GM19324 (cell line): ENCODE data around the gene FAM3B.

Experiments used
- ATAC-seq: cut with Tn5 transposase; IDR thresholded peaks from one replicate; pipeline ENCODE4 v1.9.1; 2021; ENCODE audit warnings: mild to moderate bottlenecking, moderate library complexity; ENCODE audit not compliant: unreplicated experiment, low FRiP score

FAM3B gene

DNA sequence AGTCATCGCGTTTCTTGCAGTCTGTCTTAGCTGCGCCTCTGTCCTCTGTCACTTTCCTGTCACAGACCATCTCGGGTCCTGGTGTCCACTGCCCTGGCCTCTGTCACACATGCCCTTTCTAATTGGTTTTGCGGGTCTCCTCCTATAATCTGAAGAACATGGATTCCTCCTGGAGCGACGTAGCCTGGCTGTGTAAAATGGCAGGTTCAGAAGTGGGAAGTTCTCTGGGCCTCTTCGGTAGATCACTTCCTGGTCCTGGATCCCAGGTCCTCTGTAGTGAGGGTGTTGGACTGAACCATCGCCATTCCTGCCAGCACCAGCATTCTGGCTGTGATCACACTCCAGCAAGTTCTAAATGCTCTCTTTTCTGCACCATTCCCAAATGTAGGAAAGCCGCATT lies 857 bp downstream of the FAM3B start:
- ATAC-seq, result no peak

DNA sequence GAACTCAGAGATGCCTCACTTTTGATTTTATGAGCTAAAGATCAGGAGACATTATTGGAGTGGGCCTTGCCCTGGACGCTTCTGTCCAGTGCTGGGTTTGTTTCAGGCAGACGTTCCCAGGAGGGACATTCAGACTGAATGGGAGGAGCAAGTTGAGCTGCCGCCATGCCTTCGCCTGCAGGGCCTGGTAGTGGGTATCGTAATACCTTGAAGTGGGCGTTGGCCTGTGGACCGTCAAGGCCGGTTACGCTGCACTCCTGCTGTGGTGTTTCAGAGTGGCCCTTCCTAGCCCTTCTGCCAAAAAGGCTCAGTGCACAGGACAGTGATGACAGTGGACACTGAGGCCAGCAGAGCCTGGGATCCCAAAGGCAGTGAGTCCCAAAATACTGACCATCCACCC lies 1.6 kb downstream of the FAM3B start:
- ATAC-seq, result no peak

DNA sequence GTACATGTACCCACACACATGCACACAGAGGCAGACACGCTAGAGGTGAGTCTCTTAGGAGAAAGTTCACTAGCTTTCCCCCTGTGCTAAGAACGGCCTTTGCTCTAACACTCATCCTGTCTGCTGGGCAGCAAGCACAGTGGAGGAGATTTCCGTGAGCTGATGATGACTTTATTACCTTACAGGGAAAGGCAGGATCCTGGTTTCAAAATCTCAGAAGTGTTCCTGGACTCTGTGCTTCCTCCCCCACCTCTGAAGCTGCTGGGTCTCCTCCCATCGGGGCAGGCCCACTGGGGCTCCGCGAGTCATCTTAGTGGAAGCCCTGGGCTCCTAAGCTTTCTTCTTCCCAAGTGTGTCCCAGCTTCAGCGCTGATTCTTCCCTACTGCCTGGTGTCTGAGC lies 2.7 kb downstream of the FAM3B start:
- ATAC-seq, result no peak

DNA sequence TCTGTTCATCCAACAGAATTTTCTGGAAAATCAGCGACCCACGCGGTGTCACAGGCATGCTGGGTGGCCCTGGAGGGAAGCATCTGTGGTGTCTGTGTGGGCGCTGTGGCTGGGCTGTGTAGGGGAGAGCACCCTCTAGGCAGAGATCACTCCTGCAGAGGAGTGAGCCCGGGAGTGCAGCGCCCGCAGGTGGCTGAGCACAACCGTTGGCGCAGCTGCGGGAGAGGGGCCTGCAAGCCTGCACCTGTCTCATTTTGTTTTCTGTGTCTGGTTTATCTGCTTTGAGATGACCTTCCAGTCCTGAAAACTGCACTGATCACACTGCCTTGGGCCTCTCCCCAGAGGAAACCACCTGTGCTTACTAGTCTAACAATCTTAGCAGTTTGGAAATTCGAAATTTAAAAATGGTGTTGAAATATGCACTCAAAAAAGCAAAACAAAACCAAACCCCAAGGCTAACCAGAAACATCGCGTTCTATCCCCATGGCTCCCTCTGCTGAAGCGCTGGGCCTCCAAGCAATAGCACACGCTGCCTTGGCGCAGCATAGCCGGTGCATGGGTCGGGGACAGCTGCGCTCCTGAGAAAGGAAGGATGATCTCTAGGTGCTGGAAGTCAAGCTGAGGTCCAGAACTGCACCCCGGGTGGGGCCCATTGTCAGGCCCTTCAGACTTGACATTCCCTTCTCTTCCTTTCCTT lies 4.8 kb downstream of the FAM3B start:
- no peak for ATAC-seq

DNA sequence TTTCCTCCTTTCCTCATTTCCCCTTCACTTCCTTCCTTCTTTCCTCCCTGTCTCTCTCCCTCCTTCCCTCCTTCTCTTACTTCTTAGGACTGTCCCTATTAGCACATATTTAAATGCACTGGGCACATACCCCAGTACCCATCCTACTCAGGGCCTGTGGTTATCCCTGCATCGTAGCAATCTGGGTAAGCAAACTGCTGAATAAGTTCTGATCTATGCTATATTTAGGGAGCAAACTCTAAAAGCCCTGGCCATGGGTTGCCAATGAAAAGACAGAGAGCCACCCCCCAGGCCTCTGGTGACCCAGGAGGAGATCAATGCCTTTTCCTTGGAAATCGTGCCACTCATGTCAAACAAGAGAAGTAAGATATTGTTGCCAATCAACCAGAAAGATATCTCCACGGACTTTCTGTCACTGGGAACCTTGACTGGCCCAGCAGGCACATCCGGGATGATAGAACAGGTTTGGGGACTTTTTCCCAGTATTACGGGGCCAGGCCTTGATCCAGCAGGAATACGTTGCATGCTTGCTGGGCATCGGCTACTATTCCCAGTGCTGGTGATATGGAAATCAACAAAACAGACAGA lies 5.4 kb downstream of the FAM3B start:
- no peak for ATAC-seq

DNA sequence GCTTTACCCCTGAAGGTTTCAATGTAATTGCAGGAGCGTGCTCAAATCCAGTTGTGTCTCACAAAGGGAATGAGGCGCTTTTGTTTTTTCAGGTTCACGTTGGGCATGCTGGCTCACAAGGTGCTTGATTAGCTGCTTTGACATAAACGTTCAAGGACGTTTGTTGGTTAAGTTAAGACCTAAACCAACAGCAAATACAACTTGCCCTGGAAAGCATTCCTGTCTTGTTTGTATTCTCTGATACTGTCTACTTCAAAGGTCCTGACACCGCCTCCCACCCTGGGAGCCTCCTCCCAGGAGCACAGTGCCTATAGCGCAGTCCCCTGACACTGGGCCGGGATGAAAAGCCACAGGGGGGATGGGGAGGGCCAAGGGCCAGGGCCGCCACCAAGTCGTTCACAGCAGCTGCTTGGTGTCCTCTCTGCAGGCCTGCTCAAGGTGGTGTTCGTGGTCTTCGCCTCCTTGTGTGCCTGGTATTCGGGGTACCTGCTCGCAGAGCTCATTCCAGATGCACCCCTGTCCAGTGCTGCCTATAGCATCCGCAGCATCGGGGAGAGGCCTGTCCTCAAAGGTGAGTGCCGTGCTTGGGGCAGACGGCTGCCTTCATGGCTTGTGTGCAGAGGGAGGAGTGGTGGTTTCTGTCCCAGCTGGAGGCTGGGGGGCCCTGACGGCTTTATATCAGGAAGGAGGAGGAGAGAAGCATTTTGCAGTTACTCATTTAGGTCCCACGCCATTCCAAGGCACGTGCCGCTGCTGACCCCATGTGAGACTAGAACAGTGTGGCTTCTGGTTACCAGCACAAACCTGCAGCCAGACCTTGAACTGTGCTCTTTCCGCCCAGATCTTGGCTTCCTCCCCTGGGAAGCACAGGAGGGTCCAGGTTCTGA lies 6.1 kb downstream of the FAM3B start:
- no peak for ATAC-seq

DNA sequence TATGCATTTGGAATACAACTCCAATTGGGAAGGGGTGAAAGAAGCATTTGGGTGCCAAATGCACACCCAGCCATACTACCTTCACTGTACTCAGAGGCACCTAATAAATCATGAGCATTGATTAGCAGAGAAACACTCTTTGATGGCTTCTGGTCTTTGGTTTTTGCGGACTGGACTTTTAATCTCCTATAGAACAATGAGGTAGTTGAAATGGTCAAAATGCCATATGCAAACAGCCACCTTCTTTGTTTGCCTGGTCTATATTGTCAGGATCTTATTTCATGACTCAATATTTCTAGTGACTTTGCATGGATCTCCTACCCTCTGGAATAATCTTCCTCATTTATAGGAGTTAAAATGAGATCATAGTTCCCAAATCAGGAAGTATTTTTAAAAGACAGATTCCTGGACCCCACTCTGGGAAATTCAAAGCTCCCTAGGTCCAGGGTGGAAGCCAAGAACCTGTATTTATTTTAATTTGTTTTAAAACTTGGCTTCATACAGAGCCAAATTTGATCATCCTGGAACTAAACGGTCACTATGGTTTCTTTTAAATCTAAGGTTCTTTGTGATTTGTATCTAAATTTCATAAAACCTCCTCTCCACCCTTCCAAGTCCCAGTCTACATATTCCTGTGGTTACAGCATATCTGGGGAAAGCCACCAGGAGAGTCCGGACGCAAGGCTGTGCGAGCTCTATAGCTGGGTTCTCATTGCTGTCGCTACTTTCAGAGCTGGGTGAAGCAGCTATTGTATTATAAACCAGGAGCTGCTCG lies 8.7 kb downstream of the FAM3B start:
- ATAC-seq, result no peak

DNA sequence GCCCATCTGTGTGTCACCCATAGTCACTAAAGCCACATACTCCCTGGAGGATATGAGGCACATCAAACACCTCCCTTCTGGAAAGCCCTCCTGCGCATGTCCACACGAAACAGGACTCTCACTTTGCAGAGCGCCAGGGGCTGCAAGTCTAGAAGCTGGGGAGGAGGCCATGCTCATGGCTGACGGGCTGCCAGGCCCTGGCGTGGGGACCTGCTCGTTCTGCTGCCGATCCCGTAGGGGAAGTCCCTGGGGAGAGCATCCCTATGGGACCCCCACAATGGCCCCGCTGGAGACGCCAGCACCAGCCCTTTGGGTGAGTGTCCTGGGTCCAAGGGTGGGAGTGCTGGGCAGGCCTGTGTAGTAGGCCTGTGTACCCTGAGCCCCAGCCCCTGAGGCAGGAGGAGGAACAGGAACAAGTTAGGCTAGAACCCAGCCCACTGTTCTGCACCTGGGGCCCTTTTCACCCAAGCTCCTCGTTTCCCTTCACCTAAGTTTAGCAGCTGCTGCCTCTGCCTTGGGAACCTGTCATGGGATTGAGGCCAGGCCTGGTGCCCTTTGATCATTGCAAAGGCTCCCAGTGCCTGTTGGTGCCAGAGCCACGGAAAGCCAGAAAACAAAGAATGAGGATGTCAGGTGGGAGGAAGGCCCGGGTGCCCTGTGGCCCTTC lies 9.9 kb downstream of the FAM3B start:
- no peak for ATAC-seq

DNA sequence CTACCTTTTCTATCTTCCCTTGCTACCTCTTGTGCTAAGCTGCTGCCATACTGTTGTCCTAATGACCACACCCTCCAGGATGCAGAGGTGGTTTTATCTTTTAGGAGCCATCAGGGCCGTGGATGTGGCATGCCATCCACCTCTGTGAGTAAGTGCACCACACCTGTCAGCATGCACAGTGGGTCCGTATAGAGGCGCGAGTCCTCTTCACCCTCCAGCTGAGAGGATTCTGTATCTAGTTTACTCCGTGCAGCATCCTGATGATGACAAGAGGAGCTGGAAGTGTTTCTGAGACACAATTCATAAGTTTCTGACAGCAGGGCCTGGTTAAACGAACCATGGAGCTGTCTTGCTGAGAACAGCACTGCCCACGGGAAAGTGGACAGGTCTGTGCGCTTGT lies 11.2 kb downstream of the FAM3B start:
- ATAC-seq, result no peak

DNA sequence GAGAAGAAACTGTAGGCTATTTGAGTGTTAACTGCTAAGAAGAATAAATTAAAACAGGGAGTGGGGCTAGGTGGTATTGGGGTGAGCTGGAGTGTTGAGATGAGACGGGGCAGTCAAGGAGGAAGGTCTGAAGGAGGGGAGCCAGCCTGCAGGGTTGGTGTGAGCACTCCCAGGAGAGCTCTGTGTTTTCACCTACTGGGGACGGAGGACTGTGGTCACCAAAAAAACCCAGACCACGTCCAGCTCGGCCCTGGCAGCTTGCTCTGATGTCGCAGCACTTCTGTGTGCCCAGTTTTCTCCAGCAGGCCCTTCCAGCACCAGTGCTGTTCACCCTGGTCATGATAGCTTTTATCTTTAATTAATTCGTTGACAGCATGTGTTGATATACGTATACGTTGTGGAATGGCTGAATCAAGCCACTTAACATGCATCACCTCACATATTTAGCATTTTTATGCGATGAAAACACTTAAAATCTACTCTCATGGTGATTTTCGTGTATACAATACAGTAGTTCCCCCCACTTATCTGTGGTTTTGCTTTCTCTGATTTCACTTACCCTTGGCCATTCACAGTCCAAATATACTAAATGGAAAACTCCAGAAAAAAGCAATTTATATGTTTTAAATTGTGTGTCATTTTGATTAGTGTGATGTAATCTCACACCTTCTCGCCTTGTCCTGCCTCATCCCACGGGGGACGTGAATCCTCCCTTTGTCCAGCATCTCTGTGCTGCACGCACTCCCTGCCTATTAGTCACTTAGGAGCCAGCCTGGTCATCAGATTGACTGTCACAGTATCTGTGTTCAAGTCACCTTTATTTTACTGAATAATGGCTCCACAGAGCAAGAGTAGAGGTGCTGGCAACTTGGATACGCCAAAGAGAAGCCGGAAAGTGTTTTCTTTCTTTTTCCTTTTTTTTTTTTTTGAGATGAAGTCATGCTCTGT lies 12.3 kb downstream of the FAM3B start:
- ATAC-seq, result no peak

DNA sequence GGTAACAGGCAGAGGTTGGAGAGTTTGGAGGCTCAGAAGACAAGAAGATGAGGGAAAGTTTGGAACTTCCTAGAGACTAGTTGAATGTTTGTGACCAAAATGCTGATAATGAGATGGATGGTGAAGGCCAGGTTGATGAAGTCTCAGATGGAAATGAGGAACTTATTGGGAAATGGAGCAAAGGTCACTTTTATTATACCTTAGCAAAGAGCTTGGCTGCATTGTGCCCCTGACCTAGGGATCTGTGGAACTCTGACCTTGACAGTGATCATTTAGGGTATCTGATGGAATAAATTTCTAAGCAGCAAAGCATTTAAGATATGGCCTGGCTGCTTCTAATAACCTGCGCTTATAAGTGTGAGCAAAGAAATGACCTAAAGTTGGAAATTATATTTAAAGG lies 17.2 kb downstream of the FAM3B start:
- no peak for ATAC-seq

DNA sequence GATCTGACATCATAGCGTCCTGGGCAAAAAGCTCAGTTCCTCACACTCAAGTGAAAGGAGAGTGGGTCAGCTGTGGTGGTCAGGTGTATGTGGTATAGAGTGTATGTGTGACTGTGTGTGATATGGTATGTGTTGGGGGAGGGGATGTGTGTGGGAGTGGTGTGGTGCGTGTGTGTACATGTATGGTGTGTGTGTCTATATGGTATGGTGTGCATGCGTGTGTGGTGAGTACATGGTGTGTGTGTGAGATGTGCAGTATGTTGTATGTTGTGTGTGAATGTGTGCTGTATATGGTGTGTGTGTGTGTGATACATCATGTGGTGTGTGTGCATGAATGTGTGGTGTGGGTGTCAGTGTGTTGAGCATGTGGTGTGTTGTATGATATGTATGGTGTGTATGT lies 20.9 kb downstream of the FAM3B start:
- ATAC-seq, result no peak

DNA sequence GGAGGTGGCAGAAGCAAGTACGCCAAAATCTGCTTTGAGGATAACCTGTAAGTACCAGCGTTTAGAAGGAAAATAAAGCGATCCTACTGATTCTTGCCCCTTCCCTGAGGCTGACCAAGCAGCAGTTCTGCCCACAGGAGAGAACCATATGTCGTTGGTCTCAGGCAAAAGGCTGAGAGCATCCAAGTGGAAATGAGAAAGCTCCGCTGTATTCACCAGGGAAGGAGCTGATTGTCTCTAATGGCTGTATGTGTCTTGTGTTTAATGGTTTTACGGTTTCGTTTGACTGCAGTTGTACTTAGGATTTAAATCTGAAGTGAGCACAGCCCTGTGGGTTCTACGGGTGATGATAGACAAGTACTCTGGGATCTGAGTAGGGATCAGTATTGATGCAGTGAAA lies 21.9 kb downstream of the FAM3B start:
- ATAC-seq, result no peak

DNA sequence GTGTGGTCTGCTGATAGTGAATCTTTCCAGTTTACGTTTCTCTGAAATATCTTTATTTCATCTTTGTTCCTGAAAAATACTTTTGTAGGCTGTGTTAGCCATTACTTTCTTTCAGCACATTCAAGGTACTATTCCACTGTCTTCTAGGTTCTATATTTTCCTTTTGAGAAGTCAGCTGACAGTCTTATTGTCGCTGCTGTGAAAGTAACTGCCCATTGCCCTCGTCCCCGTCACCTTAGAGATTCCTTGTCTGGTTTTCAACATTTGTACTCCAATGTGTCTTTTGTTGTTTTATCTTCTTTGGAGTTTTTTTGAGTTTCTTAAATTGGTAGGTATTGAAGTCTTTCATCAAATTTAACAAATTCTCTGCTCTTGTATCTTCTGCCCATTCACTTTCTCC lies 25.4 kb downstream of the FAM3B start:
- no peak for ATAC-seq

DNA sequence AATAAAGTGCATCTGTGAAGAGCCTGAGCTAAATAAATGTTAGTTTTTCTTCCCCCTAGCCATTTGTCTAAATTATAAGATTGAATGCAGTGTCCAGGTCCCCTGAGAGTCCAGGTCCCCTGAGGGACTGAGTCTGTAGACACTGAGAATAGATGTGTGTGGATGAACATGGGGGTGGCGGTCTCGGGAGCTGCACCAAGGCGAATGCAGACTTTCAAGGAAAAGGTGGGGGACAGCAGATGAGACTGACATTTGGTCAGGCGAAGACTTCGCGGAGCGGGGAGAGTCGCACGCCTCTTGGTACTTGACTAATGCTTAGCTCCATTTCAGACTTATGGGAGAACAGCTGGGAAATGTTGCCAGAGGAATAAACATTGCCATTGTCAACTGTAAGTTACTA lies 27.5 kb downstream of the FAM3B start:
- ATAC-seq, result no peak

DNA sequence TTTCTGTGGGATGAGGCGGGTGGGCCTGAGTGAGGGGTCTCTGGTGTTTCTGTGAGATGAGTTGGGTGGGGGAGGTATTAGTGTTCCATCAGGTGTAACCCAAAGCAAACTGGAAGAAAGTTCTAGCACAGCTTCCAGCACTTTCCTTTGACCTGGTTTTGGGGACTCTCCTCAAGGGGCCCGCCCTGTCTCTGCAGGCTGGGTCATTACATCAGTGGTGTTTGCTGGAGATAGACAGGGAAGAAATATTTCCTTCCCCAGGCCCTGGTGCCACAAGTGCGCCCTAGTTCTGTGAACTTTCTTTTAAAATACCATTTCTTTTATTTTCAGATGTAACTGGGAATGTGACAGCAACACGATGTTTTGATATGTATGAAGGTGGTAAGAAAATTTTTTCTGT lies 28.8 kb downstream of the FAM3B start:
- no peak for ATAC-seq

DNA sequence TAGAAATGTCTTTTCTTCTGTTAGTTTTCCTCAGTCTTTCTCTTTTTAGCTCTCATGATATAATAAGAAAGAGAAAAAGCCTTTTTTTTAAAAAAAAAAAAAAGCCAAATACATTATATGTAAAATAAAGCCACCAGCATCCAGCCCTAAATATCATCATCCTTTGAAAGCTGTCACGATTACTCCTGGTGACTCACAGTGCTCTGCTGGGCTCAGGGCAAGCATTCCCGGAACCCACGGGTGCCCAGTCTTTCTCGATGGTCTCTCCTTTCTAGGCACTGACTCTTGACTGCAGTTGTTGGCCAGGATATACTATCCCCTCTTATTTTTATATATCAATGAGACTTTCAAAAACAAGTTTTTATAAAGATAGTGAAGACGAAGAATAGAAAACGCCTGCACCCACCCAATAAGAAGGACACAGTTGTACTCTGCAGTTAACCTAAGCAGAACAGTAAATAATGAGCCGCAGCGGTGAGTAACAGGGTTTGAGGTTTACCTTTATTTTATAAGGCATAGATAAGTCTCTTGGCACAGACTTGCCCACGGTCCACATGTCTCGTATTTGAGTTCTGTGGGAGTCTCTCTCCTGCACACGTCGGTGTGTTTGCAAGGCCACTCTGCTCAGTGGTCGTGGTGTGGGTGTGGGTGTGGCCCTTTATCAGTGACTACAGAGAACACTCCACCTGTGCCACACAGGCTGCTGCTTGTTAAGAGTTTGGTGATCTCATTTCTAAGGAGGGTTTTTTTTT lies 29.5 kb downstream of the FAM3B start:
- no peak for ATAC-seq

DNA sequence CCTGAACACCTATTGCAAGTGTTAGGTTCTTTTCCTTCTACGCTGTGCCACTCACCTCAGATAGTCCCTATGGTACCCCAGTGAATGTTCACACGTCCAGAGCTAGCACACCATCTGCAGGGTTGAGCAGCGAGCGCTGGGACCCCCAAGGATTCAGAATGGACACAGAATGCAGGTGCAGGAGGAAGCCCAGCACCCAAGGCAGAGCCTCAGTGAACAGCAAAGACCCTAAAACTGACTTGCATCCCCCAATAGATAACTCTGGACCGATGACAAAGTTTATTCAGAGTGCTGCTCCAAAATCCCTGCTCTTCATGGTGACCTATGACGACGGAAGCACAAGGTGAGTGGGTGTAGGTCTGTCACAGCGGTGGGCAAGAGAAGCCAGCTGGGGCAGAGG lies 30.2 kb downstream of the FAM3B start:
- ATAC-seq, result no peak

DNA sequence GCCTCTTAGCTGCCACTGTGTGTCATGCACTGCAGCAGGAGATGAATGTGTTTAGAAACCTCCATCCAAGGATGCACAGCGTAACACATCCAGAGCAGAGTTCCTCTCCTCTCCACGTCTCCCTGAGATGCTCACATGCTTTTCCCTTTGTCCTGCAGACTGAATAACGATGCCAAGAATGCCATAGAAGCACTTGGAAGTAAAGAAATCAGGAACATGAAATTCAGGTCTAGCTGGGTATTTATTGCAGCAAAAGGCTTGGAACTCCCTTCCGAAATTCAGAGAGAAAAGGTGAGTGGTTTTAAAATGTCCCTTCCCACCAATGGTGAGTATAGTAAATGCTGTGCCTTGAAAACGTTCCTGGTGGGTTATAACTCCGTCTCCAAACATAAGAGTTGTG lies 31.8 kb downstream of the FAM3B start:
- no peak for ATAC-seq
